H1 (cell line): ENCODE results near the gene PRR23E. TPM values are rescaled to one million over a fixed set of nuclear protein-coding genes. Genes with fewer than 3 reads are reported as not detected.

Experiments used
- CHD7 ChIP-seq: fragments of 300-600 bp; sonication (generic); IDR thresholded peaks from 2 replicates; pipeline ENCODE4 v1.7.1; 2012; ENCODE audit warnings: low read length, moderate library complexity, mild to moderate bottlenecking, inconsistent platforms; ENCODE audit not compliant: insufficient replicate concordance
- MAFK ChIP-seq: IDR thresholded peaks from 2 replicates; pipeline ENCODE4 v1.6.1; 2012; ENCODE audit warnings: low read depth, mild to moderate bottlenecking, improper control_type of control experiment, low read length
- POLR2A ChIP-seq, 2 experiments: IDR thresholded peaks; 1 replicate in 1 of 2; 2 replicates in 1 of 2; pipeline ENCODE4 v1.6.1; 2011; ENCODE audit warnings: low read depth in 2 of 2, low read length in 2 of 2, mild to moderate bottlenecking in 2 of 2; ENCODE audit errors: control extremely low read depth in 1 of 2
- RBBP5 ChIP-seq: IDR thresholded peaks from 2 replicates; pipeline ENCODE4 v1.7.1; 2012; ENCODE audit warnings: low read depth, mild to moderate bottlenecking, inconsistent platforms, low read length, moderate library complexity, borderline replicate concordance
- RXRA ChIP-seq: IDR thresholded peaks from 2 replicates; pipeline ENCODE4 v1.6.1; 2011; ENCODE audit warnings: low read depth, mild to moderate bottlenecking, low read length, moderate library complexity; ENCODE audit not compliant: insufficient read depth
- TBP ChIP-seq: IDR thresholded peaks from 2 replicates; pipeline ENCODE4 v1.6.1; 2011; ENCODE audit warnings: low read depth, low read length, improper control_type of control experiment
- TCF12 ChIP-seq: IDR thresholded peaks from 2 replicates; pipeline ENCODE4 v1.6.1; 2011; ENCODE audit warnings: low read depth, mild to moderate bottlenecking, low read length
- polyA plus RNA-seq, 7 experiments: library from polyadenylated mRNA; depleted of rRNA in 3 of 7; stranded (reverse) in 5 of 7; unstranded in 2 of 7; fragments of >200 nt in 5 of 7; fragments of 200-250 nt in 2 of 7; gene quantifications; 1 replicate in 5 of 7; 2 replicates in 1 of 7; 4 replicates in 1 of 7; pipeline versions ENCODE4 v1.2.1 to v1.2.3, GENCODE V29; 2011 to 2013; ENCODE audit warnings: missing spikeins in 2 of 7, mixed read lengths in 2 of 7
- total RNA-seq: library from RNA; stranded (reverse); fragmentation: NEBNext Ultra II Directional; extraction: Animal tissue kit (Norgen Biotek cat#: 25700); gene quantifications from 2 replicates; pipeline ENCODE4 v1.2.1, GENCODE V29; 2021

The PRR23E gene
- total and polyA plus RNA-seq, 2 of the 8 experiments (the other 6 are each of a cell fraction or from before 2014, with no cell fraction given): not detected

GRCh38 chr3:127165694-127166485 is 27.0 kb upstream of the PRR23E start (continued):
- TF ChIP-seq CHD7 (no peak), RBBP5 (no peak), TBP (no peak), MAFK (no peak), TCF12 (no peak), POLR2A (IDR thresholded peaks at IDR 0.05; ENCODE audit: control extremely low read depth in 1 of 2, low read depth in 2 of 2, low read length in 2 of 2) (no peak), RXRA (no peak)
